SK-N-SH (cell line): ENCODE results near the gene PRDX1. TPM values are rescaled to one million over a fixed set of nuclear protein-coding genes. Genes with fewer than 3 reads are reported as not detected.

Experiments used
- CTCF ChIA-PET: fragments of 300-600, 350-600 bp; formaldehyde crosslinking; extraction: SDS; loops from one replicate; lab custom pipeline; 2021; lab: Yijun Ruan, JAX
- POLR2A ChIA-PET: fragments of 350-600 bp; sonication (Branson Sonifier 250); formaldehyde crosslinking; extraction: SDS; loops from one replicate; lab custom pipeline; 2020; ENCODE audit warnings: antibody characterized with exemption, inconsistent platforms; lab: Yijun Ruan, JAX
- DNase-seq: peaks from one replicate; pipeline ENCODE4 v3.0.0; 2012
- H2AFZ ChIP-seq: fragments of 200-600 bp; sonication (generic); 2 replicates; pipeline ENCODE4 v1.8.1; 2016; ENCODE audit warnings: antibody characterized with exemption, mild to moderate bottlenecking, low read depth
- H3F3A ChIP-seq: fragments of 200-600 bp; sonication (generic); replicated peaks from 2 replicates; pipeline ENCODE3; 2016; ENCODE audit warnings: antibody characterized with exemption, mild to moderate bottlenecking; ENCODE audit not compliant: insufficient read depth
- H3K27ac ChIP-seq, 2 experiments: fragments of 200-500 bp in 1 of 2; fragments of 200-600 bp in 1 of 2; sonication (Bioruptor generic) in 1 of 2; sonication (generic), shearing (Covaris generic) in 1 of 2; 2 replicates each; pipeline versions ENCODE4 v1.5.1 to v1.6.1; 2014 to 2016; ENCODE audit warnings: low read depth in 2 of 2, inconsistent platforms in 1 of 2, low read length in 1 of 2, mild to moderate bottlenecking in 1 of 2, mixed read lengths in 1 of 2
- H3K27me3 ChIP-seq: fragments of 200-600 bp; sonication (generic), shearing (Covaris generic); 2 replicates; pipeline ENCODE4 v1.6.1; 2016; ENCODE audit warnings: mixed run types; ENCODE audit not compliant: insufficient read depth
- H3K36me3 ChIP-seq, 2 experiments: fragments of 200-500 bp in 1 of 2; fragments of 200-600 bp in 1 of 2; sonication (Bioruptor generic) in 1 of 2; sonication (generic) in 1 of 2; replicated peaks in 1 of 2; 2 replicates each; pipeline versions ENCODE3 to v1.5.1; 2014 to 2016; ENCODE audit warnings: low read length in 1 of 2, mild to moderate bottlenecking in 1 of 2; ENCODE audit not compliant: insufficient read depth in 2 of 2, control insufficient read depth in 1 of 2
- H3K4me1 ChIP-seq, 2 experiments: fragments of 200-500 bp in 1 of 2; fragments of 200-600 bp in 1 of 2; sonication (Bioruptor generic) in 1 of 2; sonication (generic), shearing (Covaris generic) in 1 of 2; 2 replicates each; pipeline versions ENCODE4 v1.5.1 to v1.6.1; 2014 to 2016; ENCODE audit warnings: low read depth in 1 of 2, low read length in 1 of 2, mixed run types in 1 of 2; ENCODE audit not compliant: insufficient read depth in 2 of 2, control insufficient read depth in 1 of 2
- H3K4me2 ChIP-seq: fragments of 200-600 bp; sonication (generic), shearing (Covaris generic); 2 replicates; pipeline ENCODE4 v1.6.1; 2017; ENCODE audit warnings: mixed run types
- H3K4me3 ChIP-seq, 2 experiments: fragments of 200-500 bp in 1 of 2; fragments of 200-600 bp in 1 of 2; sonication (Bioruptor generic) in 1 of 2; sonication (generic), shearing (Covaris generic) in 1 of 2; 2 replicates each; pipeline versions ENCODE4 v1.5.1 to v1.8.1; 2014 to 2016; ENCODE audit warnings: low read depth in 2 of 2, inconsistent platforms in 1 of 2, low read length in 1 of 2, mild to moderate bottlenecking in 1 of 2, mixed read lengths in 1 of 2, moderate library complexity in 1 of 2
- H3K79me2 ChIP-seq: fragments of 200-600 bp; sonication (generic); 2 replicates; pipeline ENCODE4 v1.8.1; 2017; ENCODE audit warnings: mild to moderate bottlenecking; ENCODE audit not compliant: insufficient read depth
- H3K9ac ChIP-seq: fragments of 200-600 bp; sonication (generic); 2 replicates; pipeline ENCODE4 v1.6.1; 2017; ENCODE audit warnings: mixed run types
- H3K9me2 ChIP-seq: fragments of 200-600 bp; sonication (generic); 2 replicates; pipeline ENCODE4 v1.6.1; 2017; ENCODE audit warnings: mixed run types
- H3K9me3 ChIP-seq: fragments of 200-600 bp; sonication (generic); 2 replicates; pipeline ENCODE4 v1.6.1; 2017; ENCODE audit warnings: mixed run types, mild to moderate bottlenecking, moderate library complexity
- H4K20me1 ChIP-seq: fragments of 200-600 bp; sonication (generic); 2 replicates; pipeline ENCODE4 v1.6.1; 2017; ENCODE audit warnings: mild to moderate bottlenecking, mixed run types; ENCODE audit not compliant: insufficient read depth
- CHD2 ChIP-seq: fragments of 150-350 bp; IDR thresholded peaks from 2 replicates; pipeline ENCODE4 v1.6.1; 2018; ENCODE audit warnings: low read length; ENCODE audit not compliant: partially characterized antibody
- EP300 ChIP-seq, 2 experiments: IDR thresholded peaks; 2 replicates each; pipeline versions ENCODE4 v1.4.0 to v1.6.1; 2012; ENCODE audit warnings: borderline replicate concordance in 1 of 2, low read depth in 1 of 2, low read length in 1 of 2
- GATA2 ChIP-seq: sonication (generic); formaldehyde crosslinking; IDR thresholded peaks from 2 replicates; pipeline ENCODE4 v1.5.0; 2020; ENCODE audit warnings: mild to moderate bottlenecking, missing genetic modification reagents
- RAD21 ChIP-seq: IDR thresholded peaks from 2 replicates; pipeline ENCODE4 v1.6.1; 2012; ENCODE audit warnings: mild to moderate bottlenecking, low read length
- RCOR1 ChIP-seq: fragments of 150-350 bp; IDR thresholded peaks from 2 replicates; pipeline ENCODE4 v1.6.1; 2017; ENCODE audit warnings: antibody characterized with exemption, low read length
- RFX5 ChIP-seq: IDR thresholded peaks from 2 replicates; pipeline ENCODE4 v1.6.1; 2012; ENCODE audit warnings: mild to moderate bottlenecking, improper control_type of control experiment, low read length
- SMC3 ChIP-seq: IDR thresholded peaks from 2 replicates; pipeline ENCODE4 v1.6.1; 2012; ENCODE audit warnings: low read depth, low read length, improper control_type of control experiment
- TCF12 ChIP-seq: IDR thresholded peaks from 2 replicates; pipeline ENCODE4 v1.4.0; 2012
- USF1 ChIP-seq: IDR thresholded peaks from 2 replicates; pipeline ENCODE4 v1.4.0; 2012; ENCODE audit warnings: low read depth, borderline replicate concordance
- WGBS: methylation state at CpG from one replicate; pipeline ENCODE4 v1.1.6; 2017; ENCODE audit warnings: low lambda C conversion rate; 5-methylcytosine and 5-hydroxymethylcytosine counted together
- polyA plus RNA-seq, 3 experiments: library from polyadenylated mRNA; depleted of rRNA; stranded (reverse); fragments of >200 nt; gene quantifications; 2 replicates each; pipeline ENCODE4 v1.2.3, GENCODE V29; 2012
- TF ChIP-seq, protein P1 (sequence below): IDR thresholded peaks from 2 replicates; pipeline ENCODE4 v1.6.1; 2012; ENCODE audit warnings: mild to moderate bottlenecking, low read depth, low read length, moderate library complexity
- TF ChIP-seq, protein P2 (sequence below): fragments of 200-600 bp; sonication (generic); IDR thresholded peaks from 2 replicates; pipeline ENCODE4 v1.6.1; 2017; ENCODE audit warnings: antibody characterized with exemption, mild to moderate bottlenecking, moderate library complexity

The PRDX1 gene
- polyA plus RNA-seq, 1 of the 3 experiments (the other 2 are of a cell fraction), result 467 TPM

DNA sequence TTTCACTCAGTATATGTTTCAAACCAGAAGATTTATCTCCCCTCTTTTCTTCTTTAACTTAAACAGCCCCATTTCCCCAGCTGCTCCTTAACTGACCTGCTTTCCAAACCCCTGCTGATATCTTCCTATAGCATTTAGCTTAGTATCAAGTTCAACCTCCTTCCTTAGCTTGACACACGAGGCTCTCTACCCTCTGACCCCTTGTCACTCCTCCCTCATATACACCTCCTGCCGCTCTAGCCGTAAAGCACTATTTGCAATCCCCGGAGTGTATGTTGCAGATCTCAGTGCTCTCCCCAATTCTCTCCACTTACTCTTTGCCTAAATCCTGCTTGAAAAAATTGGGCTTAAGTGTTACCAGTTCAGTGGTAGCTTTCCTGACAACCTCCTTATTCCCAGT, 15.2 kb upstream of the PRDX1 start (continued):
- TF ChIP-seq, protein P1, sequence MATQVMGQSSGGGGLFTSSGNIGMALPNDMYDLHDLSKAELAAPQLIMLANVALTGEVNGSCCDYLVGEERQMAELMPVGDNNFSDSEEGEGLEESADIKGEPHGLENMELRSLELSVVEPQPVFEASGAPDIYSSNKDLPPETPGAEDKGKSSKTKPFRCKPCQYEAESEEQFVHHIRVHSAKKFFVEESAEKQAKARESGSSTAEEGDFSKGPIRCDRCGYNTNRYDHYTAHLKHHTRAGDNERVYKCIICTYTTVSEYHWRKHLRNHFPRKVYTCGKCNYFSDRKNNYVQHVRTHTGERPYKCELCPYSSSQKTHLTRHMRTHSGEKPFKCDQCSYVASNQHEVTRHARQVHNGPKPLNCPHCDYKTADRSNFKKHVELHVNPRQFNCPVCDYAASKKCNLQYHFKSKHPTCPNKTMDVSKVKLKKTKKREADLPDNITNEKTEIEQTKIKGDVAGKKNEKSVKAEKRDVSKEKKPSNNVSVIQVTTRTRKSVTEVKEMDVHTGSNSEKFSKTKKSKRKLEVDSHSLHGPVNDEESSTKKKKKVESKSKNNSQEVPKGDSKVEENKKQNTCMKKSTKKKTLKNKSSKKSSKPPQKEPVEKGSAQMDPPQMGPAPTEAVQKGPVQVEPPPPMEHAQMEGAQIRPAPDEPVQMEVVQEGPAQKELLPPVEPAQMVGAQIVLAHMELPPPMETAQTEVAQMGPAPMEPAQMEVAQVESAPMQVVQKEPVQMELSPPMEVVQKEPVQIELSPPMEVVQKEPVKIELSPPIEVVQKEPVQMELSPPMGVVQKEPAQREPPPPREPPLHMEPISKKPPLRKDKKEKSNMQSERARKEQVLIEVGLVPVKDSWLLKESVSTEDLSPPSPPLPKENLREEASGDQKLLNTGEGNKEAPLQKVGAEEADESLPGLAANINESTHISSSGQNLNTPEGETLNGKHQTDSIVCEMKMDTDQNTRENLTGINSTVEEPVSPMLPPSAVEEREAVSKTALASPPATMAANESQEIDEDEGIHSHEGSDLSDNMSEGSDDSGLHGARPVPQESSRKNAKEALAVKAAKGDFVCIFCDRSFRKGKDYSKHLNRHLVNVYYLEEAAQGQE, result no peak
- TF ChIP-seq USF1 (no peak), RAD21 (no peak), SMC3 (no peak)
- TF ChIP-seq, all 33 proteins: peak for 0

GRCh38 chr1:45535988-45536766, 14.5 kb upstream of the PRDX1 start:
- H3K4me2 ChIP-seq, result no peak overlapping the region
- no peak overlapping the region for H3K9ac ChIP-seq
- H3K27me3 ChIP-seq, result no peaks in the 10 kb centered on the region
- POLR2A ChIA-PET, result interaction anchor here (3.7 kb wide), 1 partner anchor 15 kb away, joined by 16 read pairs; the partner anchor contains the start of gene PRDX1
- CTCF ChIA-PET, result interaction anchor here (0.8 to 3.0 kb wide), 3 partner anchors 24 to 38 kb away, joined by 3 to 14 read pairs (median 4); no protein-coding TSS in a partner anchor
- no peaks in the 10 kb centered on the region for H3F3A ChIP-seq
- no peaks in the 10 kb centered on the region for H3K9me3 ChIP-seq
- no peak overlapping the region for H2AFZ ChIP-seq
- no peak for TF ChIP-seq GATA2
- TF ChIP-seq RFX5, result no peak
- no peak for TF ChIP-seq RCOR1
- no peak for TF ChIP-seq EP300 (IDR thresholded peaks at IDR 0.05; ENCODE audit: borderline replicate concordance in 1 of 2, low read depth in 1 of 2, low read length in 1 of 2)
- TF ChIP-seq, protein P2, sequence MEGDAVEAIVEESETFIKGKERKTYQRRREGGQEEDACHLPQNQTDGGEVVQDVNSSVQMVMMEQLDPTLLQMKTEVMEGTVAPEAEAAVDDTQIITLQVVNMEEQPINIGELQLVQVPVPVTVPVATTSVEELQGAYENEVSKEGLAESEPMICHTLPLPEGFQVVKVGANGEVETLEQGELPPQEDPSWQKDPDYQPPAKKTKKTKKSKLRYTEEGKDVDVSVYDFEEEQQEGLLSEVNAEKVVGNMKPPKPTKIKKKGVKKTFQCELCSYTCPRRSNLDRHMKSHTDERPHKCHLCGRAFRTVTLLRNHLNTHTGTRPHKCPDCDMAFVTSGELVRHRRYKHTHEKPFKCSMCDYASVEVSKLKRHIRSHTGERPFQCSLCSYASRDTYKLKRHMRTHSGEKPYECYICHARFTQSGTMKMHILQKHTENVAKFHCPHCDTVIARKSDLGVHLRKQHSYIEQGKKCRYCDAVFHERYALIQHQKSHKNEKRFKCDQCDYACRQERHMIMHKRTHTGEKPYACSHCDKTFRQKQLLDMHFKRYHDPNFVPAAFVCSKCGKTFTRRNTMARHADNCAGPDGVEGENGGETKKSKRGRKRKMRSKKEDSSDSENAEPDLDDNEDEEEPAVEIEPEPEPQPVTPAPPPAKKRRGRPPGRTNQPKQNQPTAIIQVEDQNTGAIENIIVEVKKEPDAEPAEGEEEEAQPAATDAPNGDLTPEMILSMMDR, result no peak
- no peak for TF ChIP-seq TCF12
- no peak for TF ChIP-seq CHD2
- DNase-seq, result no peak
- H4K20me1 ChIP-seq, result no peaks in the 10 kb centered on the region
- WGBS, result 73% methylated on average over 5 of the region's 6 CpGs
- H3K27ac ChIP-seq, result no peak overlapping the region
- H3K36me3 ChIP-seq, result no peaks in the 10 kb centered on the region
- no peaks in the 10 kb centered on the region for H3K79me2 ChIP-seq
- no peak overlapping the region for H3K4me3 ChIP-seq
- no peaks in the 10 kb centered on the region for H3K4me1 ChIP-seq
- no peaks in the 10 kb centered on the region for H3K9me2 ChIP-seq
